ENCODE results near the gene NUP58.

The NUP58 gene, protein sequence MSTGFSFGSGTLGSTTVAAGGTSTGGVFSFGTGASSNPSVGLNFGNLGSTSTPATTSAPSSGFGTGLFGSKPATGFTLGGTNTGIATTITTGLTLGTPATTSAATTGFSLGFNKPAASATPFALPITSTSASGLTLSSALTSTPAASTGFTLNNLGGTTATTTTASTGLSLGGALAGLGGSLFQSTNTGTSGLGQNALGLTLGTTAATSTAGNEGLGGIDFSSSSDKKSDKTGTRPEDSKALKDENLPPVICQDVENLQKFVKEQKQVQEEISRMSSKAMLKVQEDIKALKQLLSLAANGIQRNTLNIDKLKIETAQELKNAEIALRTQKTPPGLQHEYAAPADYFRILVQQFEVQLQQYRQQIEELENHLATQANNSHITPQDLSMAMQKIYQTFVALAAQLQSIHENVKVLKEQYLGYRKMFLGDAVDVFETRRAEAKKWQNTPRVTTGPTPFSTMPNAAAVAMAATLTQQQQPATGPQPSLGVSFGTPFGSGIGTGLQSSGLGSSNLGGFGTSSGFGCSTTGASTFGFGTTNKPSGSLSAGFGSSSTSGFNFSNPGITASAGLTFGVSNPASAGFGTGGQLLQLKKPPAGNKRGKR

DNA sequence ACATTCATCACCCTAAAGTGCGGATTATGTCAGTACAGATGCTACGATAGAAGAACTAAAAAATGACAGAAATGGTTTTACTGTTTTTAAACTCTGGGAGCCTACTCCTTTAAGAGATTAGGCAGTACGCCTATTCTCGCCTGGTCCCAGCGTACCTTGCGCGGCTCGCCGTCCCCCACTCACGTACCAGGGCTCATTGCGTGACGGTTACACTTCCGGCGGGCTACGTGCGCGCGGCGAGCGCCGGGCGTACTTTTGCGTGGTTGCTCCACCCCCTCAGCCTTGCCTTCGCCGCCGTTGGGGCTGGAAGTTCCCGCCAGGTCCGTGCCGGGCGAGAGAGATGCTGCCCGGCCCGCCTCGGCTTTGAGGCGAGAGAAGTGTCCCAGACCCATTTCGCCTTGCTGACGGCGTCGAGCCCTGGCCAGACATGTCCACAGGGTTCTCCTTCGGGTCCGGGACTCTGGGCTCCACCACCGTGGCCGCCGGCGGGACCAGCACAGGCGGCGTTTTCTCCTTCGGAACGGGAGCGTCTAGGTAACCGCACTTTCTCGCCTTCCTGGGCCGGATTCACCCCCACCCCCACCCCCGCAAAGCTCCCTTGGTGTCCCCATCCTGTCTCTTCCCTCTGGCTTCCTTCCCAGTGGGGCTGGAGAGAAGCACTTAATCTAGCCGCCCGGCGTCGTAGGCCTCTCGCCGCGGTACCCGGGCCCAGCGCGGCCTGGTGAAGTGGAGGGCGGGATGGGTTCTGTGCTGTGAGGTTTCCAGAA is at the start of gene NUP58:
Gene NUP58, plus strand, starts transcription at position 279 of the 767 bp plus-strand sequence. Its CDS starts 149 bp downstream, at position 428.
- H3K27me3 ChIP-seq (ENCODE audit: control insufficient read depth in 1 of 2, insufficient read depth in 2 of 2, low read length in 2 of 2): peaks cover 0 to 6% of the 10 kb centered on the region in 2 donors
- peak within 1 kb of the TSS; percentile 67 to 82 for H3K9ac ChIP-seq (ENCODE audit: low read depth in 1 of 2, low read length in 2 of 2)
- peaks cover 10 to 14% of the 10 kb centered on the region in 2 donors for H3K4me1 ChIP-seq (ENCODE audit: control insufficient read depth in 1 of 2, insufficient read depth in 2 of 2, low read length in 2 of 2)
- peaks cover 0 to 4% of the 10 kb centered on the region in 2 donors for H3K36me3 ChIP-seq (ENCODE audit: control insufficient read depth in 1 of 2, insufficient read depth in 2 of 2, low read length in 2 of 2)
- peak within 1 kb of the TSS; percentile 83 for H3K27ac ChIP-seq (ENCODE audit: low read depth, low read length)
- H3K4me3 ChIP-seq (ENCODE audit: low read depth in 1 of 2, low read length in 2 of 2): peak within 1 kb of the TSS; percentile 73 to 91
- no peaks in the 10 kb centered on the region for H3K9me3 ChIP-seq (ENCODE audit: control insufficient read depth in 1 of 2, low read length in 2 of 2)

DNA sequence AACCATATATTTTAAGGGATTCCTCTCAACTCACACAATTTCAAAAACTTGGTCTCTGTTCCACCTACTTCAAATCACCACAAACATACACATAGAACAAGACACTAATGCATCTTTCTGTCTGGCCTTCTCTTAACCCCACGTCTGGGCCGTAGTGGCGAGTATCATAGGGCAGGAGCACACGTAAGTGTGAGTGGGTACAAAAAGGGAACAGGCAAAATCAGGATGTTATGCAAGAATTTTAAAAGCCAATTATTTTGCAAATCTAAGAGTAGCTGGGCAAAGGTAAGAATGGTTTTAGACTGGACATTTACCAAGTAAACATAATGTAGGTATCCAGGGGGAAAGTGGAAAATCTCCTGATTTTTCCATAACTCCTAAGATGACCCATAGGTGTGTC is 49.2 kb upstream of the NUP58 start:
- Histone ChIP-seq H3K4me1 (ENCODE audit: control insufficient read depth in 1 of 2, insufficient read depth in 2 of 2, low read length in 2 of 2) (no peaks in the 10 kb centered on the region), H3K27ac (ENCODE audit: low read depth, low read length) (no peak overlapping the region), H3K9me3 (ENCODE audit: control insufficient read depth in 1 of 2, low read length in 2 of 2) (no peaks in the 10 kb centered on the region), H3K4me3 (ENCODE audit: low read depth in 1 of 2, low read length in 2 of 2) (no peak overlapping the region), H3K9ac (ENCODE audit: low read depth in 1 of 2, low read length in 2 of 2) (no peak overlapping the region), H3K36me3 (ENCODE audit: control insufficient read depth in 1 of 2, insufficient read depth in 2 of 2, low read length in 2 of 2) (peaks cover 17 to 38% of the 10 kb centered on the region in 2 donors), H3K27me3 (ENCODE audit: control insufficient read depth in 1 of 2, insufficient read depth in 2 of 2, low read length in 2 of 2) (no peaks in the 10 kb centered on the region)

DNA sequence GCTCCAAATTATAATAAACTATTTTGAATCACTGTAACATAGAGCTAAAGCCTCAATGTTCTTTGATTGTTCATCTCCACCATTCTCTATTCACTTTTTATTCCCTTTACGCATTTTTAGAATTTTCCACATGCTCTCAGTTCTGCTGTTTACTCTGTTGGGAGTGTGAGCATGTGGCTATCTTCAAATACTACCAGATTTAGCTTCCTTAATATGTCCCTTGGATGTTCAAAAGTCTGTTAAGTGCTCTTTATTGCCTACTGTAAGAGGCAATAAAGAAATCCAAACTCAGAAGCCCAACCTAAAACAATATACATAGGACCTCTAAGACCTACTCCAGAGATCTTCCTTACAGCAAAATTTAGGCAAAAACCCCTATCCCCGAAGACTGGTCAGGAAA is 48.7 kb upstream of the NUP58 start:
- Histone ChIP-seq H3K36me3 (ENCODE audit: control insufficient read depth in 1 of 2, insufficient read depth in 2 of 2, low read length in 2 of 2) (peaks cover 17 to 43% of the 10 kb centered on the region in 2 donors), H3K27ac (ENCODE audit: low read depth, low read length) (no peak overlapping the region), H3K9me3 (ENCODE audit: control insufficient read depth in 1 of 2, low read length in 2 of 2) (no peaks in the 10 kb centered on the region), H3K4me3 (ENCODE audit: low read depth in 1 of 2, low read length in 2 of 2) (no peak overlapping the region), H3K4me1 (ENCODE audit: control insufficient read depth in 1 of 2, insufficient read depth in 2 of 2, low read length in 2 of 2) (no peaks in the 10 kb centered on the region), H3K27me3 (ENCODE audit: control insufficient read depth in 1 of 2, insufficient read depth in 2 of 2, low read length in 2 of 2) (no peaks in the 10 kb centered on the region), H3K9ac (ENCODE audit: low read depth in 1 of 2, low read length in 2 of 2) (no peak overlapping the region)

DNA sequence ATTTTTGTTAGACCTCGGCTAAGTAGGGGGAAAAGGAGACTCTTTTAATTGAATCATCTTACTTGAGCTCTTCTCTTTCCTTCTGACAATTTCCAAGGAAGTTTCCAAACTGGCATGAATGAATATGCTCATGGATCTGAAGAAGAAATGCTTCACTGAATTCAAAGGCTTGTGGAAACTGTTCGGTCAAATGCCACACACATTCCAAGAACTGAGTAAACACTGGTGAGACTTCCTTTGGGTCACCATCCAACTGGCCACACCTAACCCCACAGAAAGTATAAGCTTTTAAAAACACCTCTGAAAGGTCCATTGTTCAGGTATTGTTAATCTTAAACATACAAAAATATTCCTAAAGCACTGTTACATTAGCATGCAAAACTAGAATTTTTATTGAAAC is 47.7 kb upstream of the NUP58 start:
- no peak overlapping the region for H3K27ac ChIP-seq (ENCODE audit: low read depth, low read length)
- peaks cover 12 to 44% of the 10 kb centered on the region in 2 donors for H3K36me3 ChIP-seq (ENCODE audit: control insufficient read depth in 1 of 2, insufficient read depth in 2 of 2, low read length in 2 of 2)

DNA sequence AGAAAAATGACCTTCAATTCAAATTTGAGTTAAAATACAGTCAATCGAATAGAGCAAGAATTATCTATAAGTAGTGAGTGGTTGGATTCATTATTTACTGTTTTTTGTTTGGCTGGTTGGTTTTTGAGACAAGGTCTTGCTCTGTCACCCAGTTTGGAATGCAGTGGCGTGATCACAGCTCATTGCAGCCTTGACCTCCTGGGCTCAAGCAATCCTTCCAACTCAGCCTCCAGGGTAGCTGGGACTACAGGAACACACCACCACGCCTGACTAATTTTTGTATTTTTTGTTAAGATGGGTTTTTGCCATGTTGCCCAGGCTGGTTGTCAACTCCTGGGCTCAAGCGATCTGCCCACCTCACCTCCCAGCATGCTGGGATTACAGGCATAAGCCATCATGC is 39.2 kb upstream of the NUP58 start:
- H3K9me3 ChIP-seq (ENCODE audit: control insufficient read depth in 1 of 2, low read length in 2 of 2): no peaks in the 10 kb centered on the region
- peaks cover 20 to 39% of the 10 kb centered on the region in 2 donors for H3K36me3 ChIP-seq (ENCODE audit: control insufficient read depth in 1 of 2, insufficient read depth in 2 of 2, low read length in 2 of 2)
- H3K27ac ChIP-seq (ENCODE audit: low read depth, low read length): no peak overlapping the region
- H3K4me3 ChIP-seq (ENCODE audit: low read depth in 1 of 2, low read length in 2 of 2): no peak overlapping the region
- H3K4me1 ChIP-seq (ENCODE audit: control insufficient read depth in 1 of 2, insufficient read depth in 2 of 2, low read length in 2 of 2): no peaks in the 10 kb centered on the region
- H3K9ac ChIP-seq (ENCODE audit: low read depth in 1 of 2, low read length in 2 of 2): no peak overlapping the region
- H3K27me3 ChIP-seq (ENCODE audit: control insufficient read depth in 1 of 2, insufficient read depth in 2 of 2, low read length in 2 of 2): no peaks in the 10 kb centered on the region

More for the DNA sequence above, 47.7 kb upstream of the NUP58 start:
- H3K9me3 ChIP-seq (ENCODE audit: control insufficient read depth in 1 of 2, low read length in 2 of 2): no peaks in the 10 kb centered on the region
- H3K9ac ChIP-seq (ENCODE audit: low read depth in 1 of 2, low read length in 2 of 2): no peak overlapping the region
- H3K27me3 ChIP-seq (ENCODE audit: control insufficient read depth in 1 of 2, insufficient read depth in 2 of 2, low read length in 2 of 2): no peaks in the 10 kb centered on the region
- H3K4me3 ChIP-seq (ENCODE audit: low read depth in 1 of 2, low read length in 2 of 2): no peak overlapping the region
- H3K4me1 ChIP-seq (ENCODE audit: control insufficient read depth in 1 of 2, insufficient read depth in 2 of 2, low read length in 2 of 2): no peaks in the 10 kb centered on the region

DNA sequence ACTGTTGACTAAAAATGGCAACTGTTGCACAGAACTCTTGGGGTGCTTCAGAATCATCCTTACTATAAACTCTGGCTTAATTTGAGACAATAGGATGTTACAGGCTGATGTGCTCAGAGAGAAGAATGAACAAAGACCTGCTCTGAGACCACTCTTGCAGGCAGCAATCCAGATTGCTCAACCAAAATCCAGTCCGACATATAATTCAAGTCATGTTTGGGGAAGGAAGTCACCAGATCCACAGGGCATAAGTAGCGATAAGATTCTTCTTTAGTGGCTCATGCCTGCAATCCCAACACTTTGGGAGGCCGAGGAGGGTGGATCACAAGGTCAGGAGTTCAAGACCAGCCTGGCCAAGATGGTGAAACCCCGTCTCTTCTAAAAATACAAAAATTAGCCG is 34.7 kb upstream of the NUP58 start:
- Histone ChIP-seq H3K27ac (ENCODE audit: low read depth, low read length) (no peak overlapping the region), H3K4me1 (ENCODE audit: control insufficient read depth in 1 of 2, insufficient read depth in 2 of 2, low read length in 2 of 2) (no peaks in the 10 kb centered on the region)

DNA sequence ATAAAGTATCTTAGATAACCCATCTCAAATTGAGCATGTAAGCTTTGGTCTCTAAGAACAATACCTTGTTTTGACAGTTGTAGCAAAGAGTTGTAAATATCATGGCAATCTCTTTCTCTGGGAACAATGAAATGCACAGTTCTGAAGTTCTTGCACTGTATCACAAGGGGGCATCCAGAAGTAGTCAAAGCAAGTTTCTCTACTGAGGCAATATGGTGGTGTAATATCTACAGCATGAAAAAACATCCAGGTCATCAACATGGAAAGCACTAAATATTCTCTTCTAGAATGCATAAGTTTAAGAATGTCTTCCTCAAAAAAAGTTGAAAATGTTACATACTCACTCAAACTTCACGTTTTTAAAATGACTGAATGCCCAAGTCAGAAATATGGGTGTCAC is 33.7 kb upstream of the NUP58 start:
- no peaks in the 10 kb centered on the region for H3K9me3 ChIP-seq (ENCODE audit: control insufficient read depth in 1 of 2, low read length in 2 of 2)
- H3K4me1 ChIP-seq (ENCODE audit: control insufficient read depth in 1 of 2, insufficient read depth in 2 of 2, low read length in 2 of 2): no peaks in the 10 kb centered on the region
- no peak overlapping the region for H3K27ac ChIP-seq (ENCODE audit: low read depth, low read length)
- H3K9ac ChIP-seq (ENCODE audit: low read depth in 1 of 2, low read length in 2 of 2): no peak overlapping the region
- no peak overlapping the region for H3K4me3 ChIP-seq (ENCODE audit: low read depth in 1 of 2, low read length in 2 of 2)
- H3K36me3 ChIP-seq (ENCODE audit: control insufficient read depth in 1 of 2, insufficient read depth in 2 of 2, low read length in 2 of 2): peaks cover 21 to 40% of the 10 kb centered on the region in 2 donors
- H3K27me3 ChIP-seq (ENCODE audit: control insufficient read depth in 1 of 2, insufficient read depth in 2 of 2, low read length in 2 of 2): no peaks in the 10 kb centered on the region

More for the DNA sequence above, 34.7 kb upstream of the NUP58 start:
- peaks cover 24 to 36% of the 10 kb centered on the region in 2 donors for H3K36me3 ChIP-seq (ENCODE audit: control insufficient read depth in 1 of 2, insufficient read depth in 2 of 2, low read length in 2 of 2)
- no peaks in the 10 kb centered on the region for H3K9me3 ChIP-seq (ENCODE audit: control insufficient read depth in 1 of 2, low read length in 2 of 2)
- no peaks in the 10 kb centered on the region for H3K27me3 ChIP-seq (ENCODE audit: control insufficient read depth in 1 of 2, insufficient read depth in 2 of 2, low read length in 2 of 2)
- H3K4me3 ChIP-seq (ENCODE audit: low read depth in 1 of 2, low read length in 2 of 2): no peak overlapping the region
- H3K9ac ChIP-seq (ENCODE audit: low read depth in 1 of 2, low read length in 2 of 2): no peak overlapping the region

DNA sequence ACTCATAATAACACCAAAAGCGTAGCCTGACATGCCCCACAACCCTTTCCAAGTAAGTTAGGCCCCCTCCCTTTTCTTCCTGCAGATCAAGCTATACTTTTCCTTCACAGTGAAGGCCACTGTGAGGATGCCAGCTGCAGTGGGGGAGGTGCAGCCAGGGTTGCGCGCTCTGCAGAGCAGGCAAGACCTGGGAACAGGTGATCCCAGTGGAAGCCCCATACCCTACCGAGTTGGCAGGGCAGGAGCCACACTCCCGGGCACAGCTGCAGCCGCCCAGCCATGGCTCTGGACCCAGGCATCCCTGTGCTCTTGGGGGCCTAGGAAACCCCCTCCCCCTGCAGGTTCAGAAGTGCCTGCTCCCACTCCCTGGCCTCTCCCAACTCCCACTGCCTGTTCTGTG is 32.9 kb upstream of the NUP58 start:
- Histone ChIP-seq H3K27ac (ENCODE audit: low read depth, low read length) (no peak overlapping the region), H3K27me3 (ENCODE audit: control insufficient read depth in 1 of 2, insufficient read depth in 2 of 2, low read length in 2 of 2) (no peaks in the 10 kb centered on the region), H3K9me3 (ENCODE audit: control insufficient read depth in 1 of 2, low read length in 2 of 2) (no peaks in the 10 kb centered on the region), H3K4me1 (ENCODE audit: control insufficient read depth in 1 of 2, insufficient read depth in 2 of 2, low read length in 2 of 2) (no peaks in the 10 kb centered on the region), H3K4me3 (ENCODE audit: low read depth in 1 of 2, low read length in 2 of 2) (no peak overlapping the region), H3K9ac (ENCODE audit: low read depth in 1 of 2, low read length in 2 of 2) (no peak overlapping the region), H3K36me3 (ENCODE audit: control insufficient read depth in 1 of 2, insufficient read depth in 2 of 2, low read length in 2 of 2) (peaks cover 16 to 34% of the 10 kb centered on the region in 2 donors)

DNA sequence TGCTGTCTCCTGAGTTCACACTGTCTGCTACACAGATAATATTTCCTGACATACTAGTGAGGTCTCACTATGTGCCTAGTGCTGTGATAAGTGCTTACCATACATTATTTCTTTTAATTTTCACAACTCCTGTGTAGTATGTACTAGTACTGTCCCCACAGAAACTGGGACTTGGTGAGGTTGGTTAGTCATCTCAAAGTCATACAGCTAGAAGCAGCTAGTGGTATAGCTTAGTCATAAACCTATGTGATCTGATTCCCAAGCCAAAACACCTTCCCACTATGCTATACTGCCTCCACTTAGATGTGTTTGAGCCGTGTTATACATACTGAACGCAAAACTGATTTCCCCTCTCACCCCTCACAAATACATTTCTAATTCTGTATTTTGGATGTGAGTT is 24.7 kb upstream of the NUP58 start:
- Histone ChIP-seq H3K9ac (ENCODE audit: low read depth in 1 of 2, low read length in 2 of 2) (no peak overlapping the region), H3K9me3 (ENCODE audit: control insufficient read depth in 1 of 2, low read length in 2 of 2) (no peaks in the 10 kb centered on the region), H3K27me3 (ENCODE audit: control insufficient read depth in 1 of 2, insufficient read depth in 2 of 2, low read length in 2 of 2) (no peaks in the 10 kb centered on the region), H3K27ac (ENCODE audit: low read depth, low read length) (no peak overlapping the region), H3K4me1 (ENCODE audit: control insufficient read depth in 1 of 2, insufficient read depth in 2 of 2, low read length in 2 of 2) (no peaks in the 10 kb centered on the region), H3K36me3 (ENCODE audit: control insufficient read depth in 1 of 2, insufficient read depth in 2 of 2, low read length in 2 of 2) (peaks cover 3 to 6% of the 10 kb centered on the region in 2 donors), H3K4me3 (ENCODE audit: low read depth in 1 of 2, low read length in 2 of 2) (no peak overlapping the region)

DNA sequence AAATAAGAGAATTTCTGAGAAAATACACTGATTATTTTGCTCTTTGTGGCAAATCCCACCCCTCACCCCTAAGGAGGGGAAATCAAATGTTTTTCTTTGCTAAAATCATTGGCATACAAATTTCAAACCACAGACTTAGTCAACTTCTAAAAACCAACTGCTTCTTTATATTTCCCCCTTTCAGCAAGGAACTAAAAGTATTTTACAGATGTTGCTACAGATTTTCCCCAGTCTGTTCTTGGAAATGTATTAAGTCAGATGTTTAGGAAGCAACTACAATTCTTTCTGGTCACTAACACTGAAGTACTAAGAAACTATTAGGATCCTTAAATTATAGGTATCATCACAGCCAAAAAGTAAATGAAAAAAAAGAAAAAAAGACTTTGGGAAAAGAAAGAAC is 21.0 kb upstream of the NUP58 start:
- H3K27me3 ChIP-seq (ENCODE audit: control insufficient read depth in 1 of 2, insufficient read depth in 2 of 2, low read length in 2 of 2): no peaks in the 10 kb centered on the region
- no peak overlapping the region for H3K27ac ChIP-seq (ENCODE audit: low read depth, low read length)
- H3K4me3 ChIP-seq (ENCODE audit: low read depth in 1 of 2, low read length in 2 of 2): no peak overlapping the region
- H3K9ac ChIP-seq (ENCODE audit: low read depth in 1 of 2, low read length in 2 of 2): no peak overlapping the region
- no peaks in the 10 kb centered on the region for H3K9me3 ChIP-seq (ENCODE audit: control insufficient read depth in 1 of 2, low read length in 2 of 2)
- H3K36me3 ChIP-seq (ENCODE audit: control insufficient read depth in 1 of 2, insufficient read depth in 2 of 2, low read length in 2 of 2): no peaks in the 10 kb centered on the region
- peaks cover 0 to 5% of the 10 kb centered on the region in 2 donors for H3K4me1 ChIP-seq (ENCODE audit: control insufficient read depth in 1 of 2, insufficient read depth in 2 of 2, low read length in 2 of 2)
